Mucosa of descending colon (tissue), 3 donors: ENCODE results near the gene ESRRB. TPM values are rescaled to one million over a fixed set of nuclear protein-coding genes. Genes with fewer than 3 reads are reported as not detected.

Experiments used
- ATAC-seq: fragments of 200-7000 bp; cut with Tn5 transposase; one replicate; pipeline ENCODE4 v1.9.1; 2020; ENCODE audit warnings: mild to moderate bottlenecking, moderate library complexity
- DNase-seq, 3 donors: peaks; one replicate each; pipeline ENCODE4 v3.0.0-alpha.2; 2020
- H3K36me3 ChIP-seq: fragments of 200-600 bp; one replicate; pipeline ENCODE4 v1.8.0; 2021; ENCODE audit warnings: low read depth, mild to moderate bottlenecking
- H3K4me1 ChIP-seq: fragments of 200-600 bp; one replicate; pipeline ENCODE4 v1.8.0; 2021; ENCODE audit warnings: low read depth, mild to moderate bottlenecking
- H3K4me3 ChIP-seq: fragments of 200-600 bp; one replicate; pipeline ENCODE4 v1.8.0; 2021; ENCODE audit warnings: mild to moderate bottlenecking
- H3K9me3 ChIP-seq: fragments of 200-600 bp; one replicate; pipeline ENCODE4 v1.8.0; 2021; ENCODE audit warnings: mild to moderate bottlenecking
- intact Hi-C, 2 donors: fragments of 100-400 bp; cut with DNase I in 1 of 2; cut with micrococcal nuclease in 1 of 2; formaldehyde crosslinking; loops; one replicate each; pipeline versions ENCODE4 v1.11.0 to v1.11.1; 2022; cut with DNase I, micrococcal nuclease
- total RNA-seq, 3 donors: library from RNA; stranded (reverse); fragmentation: NEBNext Ultra II Directional in 2 of 3; extraction: Animal tissue kit (Norgen Biotek cat#: 25700) in 2 of 3; gene quantifications; one replicate each; pipeline versions ENCODE4 v1.2.1 to v1.2.4, GENCODE V29; 2021 to 2023
- TF ChIP-seq, protein P1 (sequence below): fragments of 200-600 bp; IDR thresholded peaks from one replicate; pipeline ENCODE4 v1.8.0; 2022; ENCODE audit warnings: antibody characterized with exemption, mild to moderate bottlenecking
- donor health status: DM: no; HTN: no; CAD: no; lungs with moderate emphysema.
- donor health status: DM: no; HTN: no; CAD: no.
- donor health status: DM: no; HTN: yes; CAD: no.

ESRRB gene
- total RNA-seq, 3 donors from 2014 or later = 0.14 to 0.32 TPM; not detected in 1

DNA sequence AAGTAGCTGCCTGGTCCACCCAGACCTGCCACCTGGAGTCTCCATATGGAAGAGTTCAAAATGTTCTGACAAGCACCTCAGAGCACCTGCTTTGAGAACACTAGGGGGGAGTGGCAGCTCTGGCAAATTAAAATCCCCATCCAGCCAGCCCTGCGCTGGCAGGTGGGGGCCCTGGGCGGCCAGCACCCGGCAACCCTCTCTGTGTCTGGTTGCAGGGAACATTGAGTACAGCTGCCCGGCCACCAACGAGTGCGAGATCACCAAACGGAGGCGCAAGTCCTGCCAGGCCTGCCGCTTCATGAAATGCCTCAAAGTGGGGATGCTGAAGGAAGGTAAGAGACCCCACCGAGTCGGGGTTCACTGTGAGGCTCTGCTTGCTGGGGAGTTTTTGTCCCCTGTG is 86.4 kb downstream of the ESRRB start:
- TF ChIP-seq, protein P1, sequence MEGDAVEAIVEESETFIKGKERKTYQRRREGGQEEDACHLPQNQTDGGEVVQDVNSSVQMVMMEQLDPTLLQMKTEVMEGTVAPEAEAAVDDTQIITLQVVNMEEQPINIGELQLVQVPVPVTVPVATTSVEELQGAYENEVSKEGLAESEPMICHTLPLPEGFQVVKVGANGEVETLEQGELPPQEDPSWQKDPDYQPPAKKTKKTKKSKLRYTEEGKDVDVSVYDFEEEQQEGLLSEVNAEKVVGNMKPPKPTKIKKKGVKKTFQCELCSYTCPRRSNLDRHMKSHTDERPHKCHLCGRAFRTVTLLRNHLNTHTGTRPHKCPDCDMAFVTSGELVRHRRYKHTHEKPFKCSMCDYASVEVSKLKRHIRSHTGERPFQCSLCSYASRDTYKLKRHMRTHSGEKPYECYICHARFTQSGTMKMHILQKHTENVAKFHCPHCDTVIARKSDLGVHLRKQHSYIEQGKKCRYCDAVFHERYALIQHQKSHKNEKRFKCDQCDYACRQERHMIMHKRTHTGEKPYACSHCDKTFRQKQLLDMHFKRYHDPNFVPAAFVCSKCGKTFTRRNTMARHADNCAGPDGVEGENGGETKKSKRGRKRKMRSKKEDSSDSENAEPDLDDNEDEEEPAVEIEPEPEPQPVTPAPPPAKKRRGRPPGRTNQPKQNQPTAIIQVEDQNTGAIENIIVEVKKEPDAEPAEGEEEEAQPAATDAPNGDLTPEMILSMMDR = no peak
- Histone ChIP-seq H3K9me3 (no peaks in the 10 kb centered on the region), H3K4me1 (no peaks in the 10 kb centered on the region), H3K4me3 (no peak overlapping the region), H3K36me3 (no peaks in the 10 kb centered on the region)
- no peak for DNase-seq
- intact Hi-C loops = no loop called here
- ATAC-seq = no peak

DNA sequence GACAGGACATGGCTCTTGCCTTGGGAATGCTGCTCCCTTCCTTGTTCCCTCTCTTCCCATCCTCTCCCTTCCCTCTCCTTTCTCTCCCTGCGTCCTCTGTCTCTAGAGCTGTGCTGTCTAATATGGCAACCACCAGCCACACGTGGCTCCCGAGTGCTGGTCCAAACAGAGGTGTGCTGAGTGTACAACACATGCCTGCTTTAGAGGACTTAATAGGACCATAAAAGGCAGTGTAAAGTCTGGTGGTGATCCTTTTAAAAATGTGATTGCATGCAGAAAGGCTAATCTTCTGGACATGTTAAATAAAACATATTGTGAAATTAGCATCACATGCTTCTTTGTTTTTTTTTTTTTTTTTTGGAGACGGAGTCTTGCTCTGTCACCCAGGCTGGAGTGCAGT is 87.2 kb downstream of the ESRRB start:
- no peaks in the 10 kb centered on the region for H3K9me3 ChIP-seq
- H3K36me3 ChIP-seq = no peaks in the 10 kb centered on the region
- DNase-seq (no peak), ATAC-seq (no peak)
- H3K4me3 ChIP-seq = no peak overlapping the region
- H3K4me1 ChIP-seq = no peaks in the 10 kb centered on the region
- TF ChIP-seq, protein P1 = no peak
- intact Hi-C loops = no loop called here

DNA sequence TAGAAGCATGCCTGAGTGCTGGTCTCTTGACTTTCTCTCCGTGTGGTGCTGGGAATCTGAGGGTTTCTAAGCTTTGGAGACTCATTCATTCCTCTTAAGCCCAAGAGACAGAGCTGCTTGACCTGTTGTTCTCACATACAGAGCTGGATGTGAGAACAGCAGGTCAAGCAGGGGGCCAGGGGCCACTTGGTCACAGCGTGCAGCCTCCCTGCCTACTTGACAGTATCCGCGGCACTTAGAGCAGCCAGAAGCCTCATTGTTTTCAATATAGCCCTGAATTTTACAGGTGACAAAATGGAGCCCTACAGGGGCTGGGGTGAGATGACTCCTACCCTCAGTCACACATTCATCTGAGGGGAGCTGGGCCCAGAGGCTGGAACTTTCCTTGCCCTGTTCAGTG is 88.9 kb downstream of the ESRRB start:
- no peak for DNase-seq

DNA sequence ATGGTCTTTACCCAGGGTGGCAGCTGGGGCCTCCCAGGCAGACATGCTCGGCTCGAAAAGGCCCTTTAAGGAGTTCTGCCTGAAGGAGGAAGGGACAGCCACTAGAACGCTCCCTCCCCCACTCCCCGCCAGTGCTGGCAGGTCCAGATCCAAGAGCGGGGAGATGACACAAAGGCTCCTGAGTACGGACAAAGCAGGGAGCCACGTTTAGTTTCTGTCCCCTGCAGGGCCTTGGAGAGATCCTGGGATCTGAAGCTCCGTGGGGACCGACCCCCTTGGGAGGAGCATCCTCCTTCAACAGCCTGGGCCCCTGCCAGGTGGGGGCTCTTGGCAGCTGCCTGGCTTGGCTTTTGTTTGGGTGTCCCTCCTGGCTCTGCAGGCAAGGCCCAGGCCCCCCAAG is 89.7 kb downstream of the ESRRB start:
- DNase-seq (no peak), ATAC-seq (no peak)
- H3K4me1 ChIP-seq = no peaks in the 10 kb centered on the region
- intact Hi-C loops = no loop called here
- H3K9me3 ChIP-seq = no peaks in the 10 kb centered on the region
- H3K36me3 ChIP-seq = no peaks in the 10 kb centered on the region
- TF ChIP-seq, protein P1 = no peak
- H3K4me3 ChIP-seq = no peak overlapping the region

More for the DNA sequence above, 88.9 kb downstream of the ESRRB start:
- Histone ChIP-seq H3K9me3 (no peaks in the 10 kb centered on the region), H3K36me3 (no peaks in the 10 kb centered on the region), H3K4me3 (no peak overlapping the region), H3K4me1 (no peaks in the 10 kb centered on the region)
- no peak for ATAC-seq
- intact Hi-C loops = no loop called here
- TF ChIP-seq, protein P1 = no peak

DNA sequence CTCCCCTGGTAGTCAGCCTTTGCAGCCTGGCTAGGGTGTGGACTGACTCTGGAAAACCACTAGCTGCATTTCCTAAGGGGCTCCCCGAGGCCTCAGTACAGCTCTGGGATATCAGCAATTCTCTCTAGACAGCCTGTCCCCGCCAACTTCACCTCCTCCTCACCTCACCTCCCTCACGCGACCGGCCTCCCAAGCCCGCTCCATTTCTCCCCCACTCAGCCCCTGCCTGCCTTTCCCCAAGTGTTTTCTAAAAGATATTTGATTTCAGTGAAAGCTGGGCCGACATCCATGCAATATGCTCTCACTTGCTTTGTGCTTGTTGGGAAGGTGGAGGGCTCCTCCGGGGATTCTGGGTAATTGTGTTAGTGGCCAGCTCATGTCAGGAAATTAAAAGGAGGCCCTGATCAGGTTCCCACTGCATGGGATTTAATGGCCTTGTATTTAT is 91.8 kb downstream of the ESRRB start:
- Histone ChIP-seq H3K9me3 (no peaks in the 10 kb centered on the region), H3K4me3 (no peak overlapping the region), H3K4me1 (no peaks in the 10 kb centered on the region), H3K36me3 (no peaks in the 10 kb centered on the region)
- no peak for ATAC-seq
- no peak for DNase-seq
- TF ChIP-seq, protein P1 = no peak
- intact Hi-C loops = no loop called here

DNA sequence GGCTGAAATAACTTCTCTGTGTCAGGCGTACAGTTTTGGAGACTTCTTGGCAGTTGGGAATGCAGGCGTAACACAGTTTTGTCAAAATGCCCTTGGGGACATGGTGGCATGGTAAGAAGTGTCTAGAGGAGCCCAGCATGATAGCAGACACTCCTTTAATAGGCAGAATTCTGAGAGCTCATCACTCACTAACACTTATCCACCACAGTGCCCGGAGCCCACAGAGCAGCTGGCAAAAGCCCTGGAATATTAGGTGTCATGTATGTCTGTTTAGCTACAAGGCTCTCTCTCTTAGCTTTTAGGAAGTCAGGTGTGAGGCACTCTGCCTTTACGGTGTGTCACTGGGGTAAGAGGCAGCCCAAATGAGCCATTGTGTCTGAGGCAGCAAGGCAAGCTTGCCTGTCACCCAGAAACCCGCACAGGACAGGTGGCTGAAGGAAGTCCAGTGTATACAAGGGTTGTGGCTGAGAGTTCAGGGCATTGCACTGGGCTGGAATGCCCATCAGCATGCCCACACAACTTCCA is 96.3 kb downstream of the ESRRB start:
- no peaks in the 10 kb centered on the region for H3K36me3 ChIP-seq
- no peaks in the 10 kb centered on the region for H3K4me1 ChIP-seq
- no peak for ATAC-seq
- no peaks in the 10 kb centered on the region for H3K9me3 ChIP-seq
- TF ChIP-seq, protein P1 = no peak
- no peak overlapping the region for H3K4me3 ChIP-seq
- intact Hi-C loops = no loop called here
- DNase-seq = no peak
